ENCODE measurements around the gene ASIC2.
A peak's percentile ranks its signal among the peaks of the same experiment; 100 is the strongest.

Gene ASIC2

DNA sequence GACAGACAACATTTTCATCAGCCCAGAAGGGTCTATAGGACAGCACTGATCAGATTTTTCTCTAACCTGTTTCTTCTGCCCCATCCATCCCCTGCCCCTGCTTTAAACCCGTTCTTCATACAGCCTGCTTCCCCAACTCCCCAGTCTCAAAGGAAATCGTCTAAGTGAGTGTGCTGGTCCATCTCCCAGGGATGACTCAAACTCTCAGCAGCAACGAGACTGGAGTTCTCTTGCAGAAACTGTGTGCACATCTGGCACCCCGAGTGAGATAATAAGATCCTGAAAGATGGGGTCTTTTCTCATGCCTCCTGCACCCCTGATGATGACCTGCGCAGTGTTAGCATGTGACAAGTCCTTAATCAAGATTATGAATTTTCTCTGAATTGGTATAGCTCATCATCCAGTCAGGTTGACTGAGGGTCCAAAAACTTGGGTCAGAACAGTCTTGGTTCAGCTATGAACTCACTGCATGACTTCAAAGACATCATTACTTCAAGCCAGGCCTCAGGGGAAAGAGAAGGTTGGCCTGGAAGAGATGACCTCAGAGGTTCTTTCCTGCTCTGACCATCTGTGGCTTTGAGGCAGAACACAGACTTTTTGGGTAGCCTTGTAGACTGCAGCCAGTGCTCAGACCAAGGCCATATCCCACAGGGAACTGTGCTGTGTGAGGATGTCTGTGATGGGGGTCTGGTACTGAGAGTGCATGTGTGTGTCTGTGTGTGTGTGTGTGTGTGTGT is 183.6 kb downstream of the ASIC2 start:
- TF ChIP-seq, protein P1, sequence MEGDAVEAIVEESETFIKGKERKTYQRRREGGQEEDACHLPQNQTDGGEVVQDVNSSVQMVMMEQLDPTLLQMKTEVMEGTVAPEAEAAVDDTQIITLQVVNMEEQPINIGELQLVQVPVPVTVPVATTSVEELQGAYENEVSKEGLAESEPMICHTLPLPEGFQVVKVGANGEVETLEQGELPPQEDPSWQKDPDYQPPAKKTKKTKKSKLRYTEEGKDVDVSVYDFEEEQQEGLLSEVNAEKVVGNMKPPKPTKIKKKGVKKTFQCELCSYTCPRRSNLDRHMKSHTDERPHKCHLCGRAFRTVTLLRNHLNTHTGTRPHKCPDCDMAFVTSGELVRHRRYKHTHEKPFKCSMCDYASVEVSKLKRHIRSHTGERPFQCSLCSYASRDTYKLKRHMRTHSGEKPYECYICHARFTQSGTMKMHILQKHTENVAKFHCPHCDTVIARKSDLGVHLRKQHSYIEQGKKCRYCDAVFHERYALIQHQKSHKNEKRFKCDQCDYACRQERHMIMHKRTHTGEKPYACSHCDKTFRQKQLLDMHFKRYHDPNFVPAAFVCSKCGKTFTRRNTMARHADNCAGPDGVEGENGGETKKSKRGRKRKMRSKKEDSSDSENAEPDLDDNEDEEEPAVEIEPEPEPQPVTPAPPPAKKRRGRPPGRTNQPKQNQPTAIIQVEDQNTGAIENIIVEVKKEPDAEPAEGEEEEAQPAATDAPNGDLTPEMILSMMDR (IDR thresholded peaks at IDR 0.05; ENCODE audit: insufficient read depth, low read depth, low read length, missing control alignments): no peak
- no peak overlapping the region for H3K4me3 ChIP-seq (ENCODE audit: low read length)
- peak; percentile 16 for DNase-seq (ENCODE audit: low read depth)

DNA sequence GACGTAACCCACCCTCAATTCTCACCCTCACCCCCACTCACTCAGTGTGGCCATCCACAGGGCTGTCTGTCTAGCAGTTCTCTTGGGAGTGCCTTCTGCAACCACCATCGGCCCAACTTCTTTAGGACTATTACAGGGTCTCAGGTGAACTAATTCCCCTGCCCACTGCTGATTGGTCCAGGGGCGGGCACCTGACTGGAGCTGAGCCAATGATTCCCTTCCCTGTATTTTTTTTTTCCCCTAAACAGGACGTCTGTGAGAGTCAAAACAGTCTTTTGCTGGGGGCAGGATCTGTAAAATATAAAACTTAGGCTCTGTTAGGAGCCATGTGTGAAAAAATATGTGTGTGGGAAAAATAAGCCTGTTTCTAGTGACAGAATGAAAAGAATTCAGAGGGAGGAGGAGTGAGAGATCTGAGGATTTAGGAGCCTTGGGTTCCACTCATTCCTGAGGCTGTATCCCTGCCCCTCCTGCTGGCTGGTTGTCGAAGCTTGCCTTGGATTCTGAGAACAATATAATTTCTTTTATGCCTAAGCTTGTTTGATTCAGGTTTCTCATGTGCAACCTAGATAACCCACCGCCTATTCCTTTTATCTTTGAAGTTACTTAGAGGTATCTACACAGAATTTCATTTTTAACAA is 186.4 kb downstream of the ASIC2 start:
- DNase-seq (ENCODE audit: low read depth): no peak
- TF ChIP-seq, protein P1 (IDR thresholded peaks at IDR 0.05; ENCODE audit: insufficient read depth, low read depth, low read length, missing control alignments): no peak
- no peak overlapping the region for H3K4me3 ChIP-seq (ENCODE audit: low read length)

DNA sequence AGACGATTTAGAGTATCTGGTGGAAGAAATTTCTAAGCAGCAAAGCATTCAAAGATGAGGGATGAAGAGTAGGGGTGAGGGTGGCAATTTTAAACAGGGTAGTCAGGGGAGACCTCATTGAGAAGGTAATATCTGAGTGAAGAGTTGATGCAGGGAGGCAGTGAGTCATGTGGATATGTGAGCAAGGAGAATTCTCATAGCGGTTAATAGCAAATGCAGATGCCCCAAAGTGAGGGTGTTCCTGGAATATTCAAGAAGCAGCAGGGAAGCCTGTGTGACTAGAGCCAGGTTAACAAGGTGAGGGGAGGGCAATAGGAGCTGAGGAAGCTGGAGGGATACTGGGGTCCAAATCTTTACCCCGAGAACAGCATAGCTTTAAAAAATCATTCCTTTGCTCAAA is 187.2 kb downstream of the ASIC2 start:
- H3K4me3 ChIP-seq (ENCODE audit: low read length): no peak overlapping the region
- no peak for DNase-seq (ENCODE audit: low read depth)
- TF ChIP-seq, protein P1 (IDR thresholded peaks at IDR 0.05; ENCODE audit: insufficient read depth, low read depth, low read length, missing control alignments): no peak

DNA sequence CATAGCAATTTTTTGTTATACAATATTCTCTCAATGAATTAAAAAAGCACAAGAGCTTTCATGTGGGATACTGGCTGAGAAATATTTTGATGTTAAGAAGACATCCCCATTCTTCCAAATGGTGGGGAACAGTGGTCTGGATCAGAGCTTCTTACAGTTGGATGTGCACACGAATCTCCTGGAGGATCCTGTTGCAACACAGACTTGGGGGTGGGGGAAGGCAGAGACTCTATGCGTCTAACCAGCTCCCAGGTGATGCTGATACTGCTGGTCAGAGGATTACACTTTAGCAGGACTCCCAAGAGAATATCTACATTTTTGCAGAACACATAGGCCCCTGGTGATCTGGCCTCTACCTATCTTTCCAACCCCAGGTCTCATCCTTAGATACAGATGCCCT is 193.2 kb downstream of the ASIC2 start:
- DNase-seq (ENCODE audit: low read depth): no peak
- TF ChIP-seq, protein P1 (IDR thresholded peaks at IDR 0.05; ENCODE audit: insufficient read depth, low read depth, low read length, missing control alignments): no peak
- H3K4me3 ChIP-seq (ENCODE audit: low read length): no peak overlapping the region

DNA sequence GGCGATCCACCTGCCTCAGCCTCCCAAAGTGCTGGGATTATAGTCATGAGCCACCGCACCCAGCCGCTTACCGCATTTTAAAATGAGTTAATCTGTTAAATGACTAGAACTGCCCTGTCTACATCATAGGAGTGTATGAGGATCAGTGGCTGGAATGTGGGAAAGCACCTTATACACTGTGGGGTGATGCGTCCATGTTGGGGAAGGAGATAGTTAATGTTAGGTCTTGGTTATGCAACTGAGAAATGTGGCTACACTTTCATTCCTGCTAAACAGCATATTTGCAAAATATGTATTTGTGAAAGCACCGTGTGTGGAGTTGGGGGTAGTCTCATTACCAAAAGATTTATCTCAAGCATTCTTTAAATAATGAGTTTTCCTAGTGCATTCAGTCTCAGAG is 193.8 kb downstream of the ASIC2 start:
- no peak overlapping the region for H3K4me3 ChIP-seq (ENCODE audit: low read length)
- DNase-seq (ENCODE audit: low read depth): peak; percentile 31
- TF ChIP-seq, protein P1 (IDR thresholded peaks at IDR 0.05; ENCODE audit: insufficient read depth, low read depth, low read length, missing control alignments): no peak

DNA sequence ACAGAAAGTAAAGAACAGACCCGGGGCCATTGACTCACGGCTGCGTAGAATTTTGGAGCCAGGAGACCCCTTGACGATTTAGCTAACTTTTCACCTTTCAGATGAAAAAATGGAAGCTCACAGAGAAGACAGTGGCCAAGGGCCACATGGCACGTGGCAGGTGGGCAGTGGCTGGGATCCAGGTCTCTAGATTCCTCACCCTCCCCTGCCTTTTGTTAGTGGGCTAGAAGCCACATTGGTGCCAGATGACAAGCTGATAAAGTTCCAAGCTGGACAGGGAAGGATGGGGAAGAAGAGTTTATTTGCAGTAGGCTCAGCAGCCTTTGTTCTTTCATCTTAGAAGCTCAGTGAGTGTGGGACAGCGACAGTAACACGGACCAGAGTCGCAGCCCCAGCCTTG is 195.7 kb downstream of the ASIC2 start:
- no peak for DNase-seq (ENCODE audit: low read depth)
- TF ChIP-seq, protein P1 (IDR thresholded peaks at IDR 0.05; ENCODE audit: insufficient read depth, low read depth, low read length, missing control alignments): no peak
- no peak overlapping the region for H3K4me3 ChIP-seq (ENCODE audit: low read length)
